ENCODE results near the gene PTRH2.

PTRH2 gene

DNA sequence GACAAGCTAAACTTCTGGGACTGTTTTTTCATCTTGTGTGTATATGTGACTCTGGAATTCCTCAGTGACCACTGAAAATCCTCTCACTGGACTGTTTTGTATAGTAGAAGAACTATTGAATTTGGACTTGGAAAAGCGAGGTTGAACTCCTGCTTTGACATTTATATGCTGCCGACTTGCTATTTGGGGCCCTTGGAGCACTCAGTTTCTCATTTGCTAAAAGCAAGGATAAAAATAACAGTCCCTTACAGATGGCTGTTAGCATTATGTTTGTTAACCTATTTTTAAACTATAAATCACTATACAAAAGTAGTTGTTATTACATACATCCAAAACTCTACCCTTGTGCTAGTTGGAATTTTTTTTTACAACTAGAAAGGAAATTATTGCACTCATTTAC, 9.2 kb upstream of the PTRH2 start:
- H3K4me3 ChIP-seq (ENCODE audit: low read depth in 1 of 2, low read length in 2 of 2) = no peak overlapping the region
- no peak overlapping the region for H3K27ac ChIP-seq (ENCODE audit: low read length)
- no peaks in the 10 kb centered on the region for H3K9me3 ChIP-seq (ENCODE audit: control insufficient read depth in 1 of 2, low read length in 2 of 2)
- H3K4me1 ChIP-seq (ENCODE audit: control insufficient read depth in 1 of 2, insufficient read depth in 2 of 2, low read length in 2 of 2) = no peaks in the 10 kb centered on the region
- H3K27me3 ChIP-seq (ENCODE audit: low read depth, low read length) = no peaks in the 10 kb centered on the region
- H3K36me3 ChIP-seq (ENCODE audit: control insufficient read depth in 1 of 2, insufficient read depth in 2 of 2, low read length in 2 of 2) = peaks cover 0 to 5% of the 10 kb centered on the region in 2 donors

DNA sequence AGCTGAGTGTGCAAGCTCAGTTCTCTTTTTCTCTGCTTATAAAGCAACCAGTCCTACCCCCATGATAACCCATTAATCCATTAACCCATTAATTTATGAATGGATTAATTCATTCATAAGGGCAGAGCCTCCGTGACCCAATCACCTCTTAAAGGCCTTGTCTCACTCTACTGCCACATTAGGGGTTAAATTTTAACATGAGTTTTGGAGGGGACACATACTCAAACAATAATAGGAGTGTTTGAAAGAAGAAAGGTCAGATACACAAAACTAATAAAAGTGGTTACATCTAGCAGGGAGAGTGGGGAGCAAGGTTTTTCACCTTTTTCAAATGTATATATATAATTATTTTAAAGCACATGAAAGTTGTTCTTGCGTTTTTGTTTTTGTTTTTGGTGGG, 7.0 kb upstream of the PTRH2 start:
- Histone ChIP-seq H3K27me3 (ENCODE audit: low read depth, low read length) (no peaks in the 10 kb centered on the region), H3K4me3 (ENCODE audit: low read depth in 1 of 2, low read length in 2 of 2) (no peak overlapping the region), H3K27ac (ENCODE audit: low read length) (no peak overlapping the region), H3K36me3 (ENCODE audit: control insufficient read depth in 1 of 2, insufficient read depth in 2 of 2, low read length in 2 of 2) (peaks cover 0 to 5% of the 10 kb centered on the region in 2 donors), H3K9me3 (ENCODE audit: control insufficient read depth in 1 of 2, low read length in 2 of 2) (no peaks in the 10 kb centered on the region), H3K4me1 (ENCODE audit: control insufficient read depth in 1 of 2, insufficient read depth in 2 of 2, low read length in 2 of 2) (peaks cover under 1 to 3% of the 10 kb centered on the region in 2 donors)

DNA sequence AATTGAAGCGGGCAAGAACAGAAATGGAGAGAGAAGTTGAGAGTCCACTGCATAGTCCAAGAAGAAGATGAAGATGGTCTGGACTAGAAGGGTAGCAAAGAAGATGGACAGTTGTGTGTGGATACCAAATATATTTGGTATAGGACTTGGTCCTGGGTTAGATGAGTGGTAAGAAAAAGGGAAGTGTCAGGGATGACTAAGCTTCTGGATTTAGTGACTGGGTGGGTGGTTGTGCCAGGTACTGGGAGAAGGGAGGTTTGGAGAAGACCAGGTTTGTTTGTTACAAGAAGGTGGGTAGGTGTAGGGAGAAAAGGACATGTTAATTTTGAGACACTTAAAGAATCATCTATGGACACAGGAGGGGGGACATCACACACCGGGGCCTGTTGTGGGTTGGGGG, 5.6 kb upstream of the PTRH2 start:
- Histone ChIP-seq H3K9me3 (ENCODE audit: control insufficient read depth in 1 of 2, low read length in 2 of 2) (no peaks in the 10 kb centered on the region), H3K27me3 (ENCODE audit: low read depth, low read length) (no peaks in the 10 kb centered on the region), H3K36me3 (ENCODE audit: control insufficient read depth in 1 of 2, insufficient read depth in 2 of 2, low read length in 2 of 2) (peaks cover 0 to 12% of the 10 kb centered on the region in 2 donors), H3K4me3 (ENCODE audit: low read depth in 1 of 2, low read length in 2 of 2) (no peak overlapping the region), H3K4me1 (ENCODE audit: control insufficient read depth in 1 of 2, insufficient read depth in 2 of 2, low read length in 2 of 2) (peaks cover 8 to 15% of the 10 kb centered on the region in 2 donors), H3K27ac (ENCODE audit: low read length) (no peak overlapping the region)

DNA sequence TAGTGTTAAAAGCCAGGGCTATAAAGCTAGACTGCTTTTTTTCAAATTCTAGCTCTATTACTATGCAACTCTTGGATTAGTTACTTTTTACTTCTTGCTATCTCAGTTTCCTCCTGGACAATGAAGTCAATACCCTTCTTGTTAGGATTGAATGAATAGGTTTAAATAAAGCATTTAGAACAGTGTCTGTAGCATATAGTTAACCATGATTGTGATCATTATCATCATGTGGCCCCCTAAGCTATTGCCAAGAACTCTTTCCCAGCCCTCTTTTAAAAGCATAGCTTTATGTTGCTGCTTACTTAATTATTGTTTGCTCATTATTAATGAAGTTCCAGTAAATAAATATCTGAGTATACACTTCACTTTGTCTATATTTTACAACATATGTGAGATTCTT, 4.7 kb upstream of the PTRH2 start:
- Histone ChIP-seq H3K4me1 (ENCODE audit: control insufficient read depth in 1 of 2, insufficient read depth in 2 of 2, low read length in 2 of 2) (peaks cover 8 to 15% of the 10 kb centered on the region in 2 donors), H3K9me3 (ENCODE audit: control insufficient read depth in 1 of 2, low read length in 2 of 2) (no peaks in the 10 kb centered on the region), H3K4me3 (ENCODE audit: low read depth in 1 of 2, low read length in 2 of 2) (no peak overlapping the region), H3K27ac (ENCODE audit: low read length) (no peak overlapping the region), H3K27me3 (ENCODE audit: low read depth, low read length) (no peaks in the 10 kb centered on the region), H3K36me3 (ENCODE audit: control insufficient read depth in 1 of 2, insufficient read depth in 2 of 2, low read length in 2 of 2) (peaks cover 0 to 12% of the 10 kb centered on the region in 2 donors)

DNA sequence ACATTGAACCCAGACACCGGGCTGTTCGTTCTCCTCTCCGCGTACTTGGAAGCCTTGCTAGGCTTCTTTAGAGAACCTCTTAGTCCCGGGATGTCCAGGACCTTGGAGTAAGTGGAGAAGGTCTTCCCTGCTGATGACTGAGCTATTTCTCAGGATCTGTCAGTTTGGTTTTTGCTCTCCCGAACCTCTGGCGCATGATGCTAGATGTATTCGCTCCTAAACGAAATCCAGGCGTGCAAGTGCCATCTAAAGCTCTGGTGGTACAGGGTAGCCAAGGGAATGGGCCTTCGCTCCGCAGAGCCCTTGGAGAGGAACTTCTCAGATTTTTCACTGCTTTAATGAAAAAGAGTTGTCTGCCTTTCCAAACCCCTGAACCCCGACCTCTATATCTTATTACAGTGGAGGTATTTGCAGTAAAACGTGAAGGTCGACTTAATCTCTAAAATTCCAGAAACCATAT, 771 bp upstream of the PTRH2 start:
- H3K4me3 ChIP-seq (ENCODE audit: low read depth in 1 of 2, low read length in 2 of 2) = peak overlapping the region; percentile 87 to 97
- H3K27me3 ChIP-seq (ENCODE audit: low read depth, low read length) = no peaks in the 10 kb centered on the region
- no peaks in the 10 kb centered on the region for H3K9me3 ChIP-seq (ENCODE audit: control insufficient read depth in 1 of 2, low read length in 2 of 2)
- peak overlapping the region; percentile 97 for H3K27ac ChIP-seq (ENCODE audit: low read length)
- peaks cover 0 to 13% of the 10 kb centered on the region in 2 donors for H3K36me3 ChIP-seq (ENCODE audit: control insufficient read depth in 1 of 2, insufficient read depth in 2 of 2, low read length in 2 of 2)
- peaks cover 8 to 33% of the 10 kb centered on the region in 2 donors for H3K4me1 ChIP-seq (ENCODE audit: control insufficient read depth in 1 of 2, insufficient read depth in 2 of 2, low read length in 2 of 2)

DNA sequence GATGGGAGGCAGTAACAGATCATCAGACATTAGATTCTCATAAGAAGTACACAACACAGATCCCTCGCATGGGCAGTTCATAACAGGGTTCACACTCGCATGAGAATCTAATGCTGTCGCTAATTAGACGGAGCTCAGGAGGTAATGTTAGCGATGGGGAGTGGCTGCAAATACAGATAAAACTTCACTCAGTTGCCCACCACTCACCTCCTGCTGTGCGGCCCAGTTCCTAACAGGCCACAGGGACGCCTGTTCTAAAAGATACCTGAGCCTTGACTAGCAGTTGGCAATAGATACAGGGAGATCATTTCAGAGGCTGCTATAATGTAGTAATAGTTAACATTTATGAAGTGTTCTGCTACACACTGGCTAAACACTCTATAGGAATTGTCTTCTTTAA, 4.9 kb downstream of the PTRH2 start:
- Histone ChIP-seq H3K4me1 (ENCODE audit: control insufficient read depth in 1 of 2, insufficient read depth in 2 of 2, low read length in 2 of 2) (peaks cover 0 to 18% of the 10 kb centered on the region in 2 donors), H3K36me3 (ENCODE audit: control insufficient read depth in 1 of 2, insufficient read depth in 2 of 2, low read length in 2 of 2) (peaks cover 17 to 21% of the 10 kb centered on the region in 2 donors), H3K4me3 (ENCODE audit: low read depth in 1 of 2, low read length in 2 of 2) (no peak overlapping the region), H3K27me3 (ENCODE audit: low read depth, low read length) (no peaks in the 10 kb centered on the region), H3K27ac (ENCODE audit: low read length) (no peak overlapping the region), H3K9me3 (ENCODE audit: control insufficient read depth in 1 of 2, low read length in 2 of 2) (no peaks in the 10 kb centered on the region)

DNA sequence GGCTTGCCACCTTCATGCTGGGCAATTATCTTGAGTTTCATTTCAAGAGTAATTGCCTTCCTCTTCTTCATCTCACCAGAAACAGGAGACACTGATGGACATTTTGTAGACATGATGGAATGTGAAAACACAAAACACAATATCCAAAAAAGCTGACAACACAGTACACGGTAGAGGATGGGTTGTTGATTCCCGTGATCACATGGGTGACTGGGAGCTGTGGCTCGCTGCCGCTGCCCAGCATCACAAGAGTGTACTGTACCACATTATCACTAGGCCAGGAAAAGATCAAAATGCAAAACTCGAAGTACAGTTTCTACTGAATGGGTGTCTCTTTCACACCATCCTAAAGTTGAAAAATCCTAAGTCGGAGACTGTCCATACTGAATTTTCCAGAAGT, 7.4 kb downstream of the PTRH2 start:
- no peaks in the 10 kb centered on the region for H3K4me1 ChIP-seq (ENCODE audit: control insufficient read depth in 1 of 2, insufficient read depth in 2 of 2, low read length in 2 of 2)
- no peak overlapping the region for H3K27ac ChIP-seq (ENCODE audit: low read length)
- no peak overlapping the region for H3K4me3 ChIP-seq (ENCODE audit: low read depth in 1 of 2, low read length in 2 of 2)
- no peaks in the 10 kb centered on the region for H3K27me3 ChIP-seq (ENCODE audit: low read depth, low read length)
- H3K9me3 ChIP-seq (ENCODE audit: control insufficient read depth in 1 of 2, low read length in 2 of 2) = no peaks in the 10 kb centered on the region
- peaks cover 31 to 40% of the 10 kb centered on the region in 2 donors for H3K36me3 ChIP-seq (ENCODE audit: control insufficient read depth in 1 of 2, insufficient read depth in 2 of 2, low read length in 2 of 2)

DNA sequence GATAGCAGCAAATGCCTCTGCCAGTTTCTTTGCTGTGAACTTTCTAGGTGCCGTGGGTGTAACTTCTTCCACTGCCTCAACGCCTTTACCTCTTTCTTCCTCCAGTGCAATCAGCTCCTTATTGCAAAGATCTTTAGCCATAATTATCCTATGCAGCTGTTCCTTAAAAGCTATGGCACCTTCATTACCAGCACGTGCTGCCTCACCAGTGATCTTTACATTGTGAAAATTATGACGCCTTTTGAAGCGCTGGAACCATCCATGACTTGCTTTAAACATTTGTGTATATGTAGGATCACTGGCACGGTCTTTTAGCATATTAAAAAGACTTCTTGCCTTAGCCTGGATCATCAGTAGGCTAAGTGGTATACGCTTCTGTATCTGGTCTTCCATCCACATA, 8.0 kb downstream of the PTRH2 start:
- Histone ChIP-seq H3K4me1 (ENCODE audit: control insufficient read depth in 1 of 2, insufficient read depth in 2 of 2, low read length in 2 of 2) (no peaks in the 10 kb centered on the region), H3K27ac (ENCODE audit: low read length) (no peak overlapping the region), H3K4me3 (ENCODE audit: low read depth in 1 of 2, low read length in 2 of 2) (no peak overlapping the region), H3K36me3 (ENCODE audit: control insufficient read depth in 1 of 2, insufficient read depth in 2 of 2, low read length in 2 of 2) (peaks cover 36 to 46% of the 10 kb centered on the region in 2 donors), H3K9me3 (ENCODE audit: control insufficient read depth in 1 of 2, low read length in 2 of 2) (no peaks in the 10 kb centered on the region), H3K27me3 (ENCODE audit: low read depth, low read length) (no peaks in the 10 kb centered on the region)

DNA sequence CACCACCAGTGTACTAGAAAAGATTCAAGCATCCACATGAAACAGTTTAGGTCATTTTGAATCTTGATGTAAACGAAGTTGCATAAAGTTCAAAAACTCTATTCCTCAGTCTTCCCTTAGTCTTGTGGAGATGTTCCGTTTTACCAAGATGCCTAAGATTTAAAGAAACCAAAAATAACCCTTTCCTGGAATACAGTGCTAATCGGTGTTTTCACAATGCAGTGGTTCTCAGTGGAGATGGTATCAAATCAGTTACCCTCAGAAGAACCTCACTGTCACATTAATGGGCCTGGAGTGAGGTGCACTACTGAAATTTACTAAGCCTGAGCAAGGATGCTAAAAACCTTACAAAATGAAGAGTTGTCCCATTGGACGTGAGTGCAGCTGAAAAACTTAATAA, 9.1 kb downstream of the PTRH2 start:
- Histone ChIP-seq H3K4me3 (ENCODE audit: low read depth in 1 of 2, low read length in 2 of 2) (no peak overlapping the region), H3K36me3 (ENCODE audit: control insufficient read depth in 1 of 2, insufficient read depth in 2 of 2, low read length in 2 of 2) (peaks cover 46 to 56% of the 10 kb centered on the region in 2 donors)

DNA sequence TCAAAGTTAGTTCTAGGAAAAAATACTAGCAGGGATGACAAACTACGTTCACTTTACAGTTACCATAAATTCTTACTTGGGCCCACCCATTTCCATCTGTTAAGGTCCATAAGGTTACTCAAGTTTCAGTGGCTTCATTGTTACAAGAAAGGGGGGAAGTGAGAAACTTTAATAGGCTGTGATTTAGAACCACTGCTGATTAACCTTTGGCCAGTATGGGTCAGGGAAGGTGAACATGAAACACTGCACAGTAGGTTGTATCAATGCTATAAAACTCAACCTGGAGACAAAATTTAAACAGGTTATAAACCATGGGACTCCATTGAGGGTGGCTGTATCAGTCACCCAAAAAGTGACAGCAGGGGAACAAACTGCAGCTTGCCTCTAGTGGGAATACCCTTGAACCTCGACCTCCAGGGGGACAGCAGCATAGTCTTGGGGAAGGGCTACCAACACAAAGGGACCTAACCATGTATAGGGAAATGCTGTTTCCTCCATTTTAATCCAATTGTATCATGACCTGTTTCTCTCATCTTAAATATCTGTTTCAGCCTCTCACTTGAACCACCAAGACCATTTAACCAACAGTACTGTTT, 10.4 kb downstream of the PTRH2 start:
- H3K9me3 ChIP-seq (ENCODE audit: control insufficient read depth in 1 of 2, low read length in 2 of 2) = no peaks in the 10 kb centered on the region
- H3K4me1 ChIP-seq (ENCODE audit: control insufficient read depth in 1 of 2, insufficient read depth in 2 of 2, low read length in 2 of 2) = no peaks in the 10 kb centered on the region
- H3K4me3 ChIP-seq (ENCODE audit: low read depth in 1 of 2, low read length in 2 of 2) = no peak overlapping the region
- no peaks in the 10 kb centered on the region for H3K27me3 ChIP-seq (ENCODE audit: low read depth, low read length)
- H3K36me3 ChIP-seq (ENCODE audit: control insufficient read depth in 1 of 2, insufficient read depth in 2 of 2, low read length in 2 of 2) = peaks cover 47 to 68% of the 10 kb centered on the region in 2 donors
- H3K27ac ChIP-seq (ENCODE audit: low read length) = no peak overlapping the region

More for the DNA sequence above, 9.1 kb downstream of the PTRH2 start:
- no peaks in the 10 kb centered on the region for H3K9me3 ChIP-seq (ENCODE audit: control insufficient read depth in 1 of 2, low read length in 2 of 2)
- H3K27ac ChIP-seq (ENCODE audit: low read length) = no peak overlapping the region
- no peaks in the 10 kb centered on the region for H3K4me1 ChIP-seq (ENCODE audit: control insufficient read depth in 1 of 2, insufficient read depth in 2 of 2, low read length in 2 of 2)
- no peaks in the 10 kb centered on the region for H3K27me3 ChIP-seq (ENCODE audit: low read depth, low read length)

DNA sequence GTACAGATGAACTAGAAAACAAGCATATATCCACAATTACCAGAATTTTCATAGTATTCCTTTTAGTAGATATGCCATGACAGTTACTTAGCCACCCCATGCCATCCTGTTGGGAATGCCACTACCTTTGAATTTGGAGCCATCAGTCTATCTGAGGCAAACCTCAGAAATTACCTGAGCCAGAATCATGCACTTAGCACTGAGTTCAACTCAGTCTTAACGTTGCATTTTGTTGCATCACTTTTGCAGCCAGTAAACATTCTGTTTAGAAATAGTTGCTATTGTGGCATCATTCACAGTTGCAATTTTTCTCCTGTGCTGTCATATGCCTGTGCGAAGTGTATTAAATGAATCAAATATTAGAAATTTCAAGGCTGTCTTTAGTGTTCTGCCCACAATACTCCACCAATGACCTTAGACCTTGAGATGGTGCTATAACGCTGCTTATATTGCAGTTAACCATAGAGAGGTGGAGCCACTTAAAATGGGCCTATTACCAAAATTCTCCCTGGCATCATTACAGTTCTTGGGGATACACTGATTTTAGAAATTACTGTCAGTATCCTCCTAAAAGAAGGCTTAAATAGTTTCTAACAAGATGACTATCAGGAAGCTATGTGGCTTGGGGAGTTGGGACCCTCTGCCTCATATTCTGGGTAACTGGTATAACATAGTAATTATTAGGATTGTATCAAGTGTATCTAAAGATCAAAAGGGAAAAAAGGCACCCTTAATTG, 11.1 kb downstream of the PTRH2 start:
- Histone ChIP-seq H3K36me3 (ENCODE audit: control insufficient read depth in 1 of 2, insufficient read depth in 2 of 2, low read length in 2 of 2) (peaks cover 49 to 72% of the 10 kb centered on the region in 2 donors), H3K27me3 (ENCODE audit: low read depth, low read length) (no peaks in the 10 kb centered on the region), H3K4me1 (ENCODE audit: control insufficient read depth in 1 of 2, insufficient read depth in 2 of 2, low read length in 2 of 2) (no peaks in the 10 kb centered on the region), H3K9me3 (ENCODE audit: control insufficient read depth in 1 of 2, low read length in 2 of 2) (no peaks in the 10 kb centered on the region), H3K4me3 (ENCODE audit: low read depth in 1 of 2, low read length in 2 of 2) (no peak overlapping the region), H3K27ac (ENCODE audit: low read length) (no peak overlapping the region)

Measured in muscle layer of duodenum (tissue), 2 donors.